HG02623 (cell line): ENCODE results near the gene TNKS2.
"Not testable (repeated sequence)": the region's sequence is repeated elsewhere in the genome, so short reads cannot be mapped to it uniquely, and the experiment has no call there.

ENCODE experiments used
- ATAC-seq: cut with Tn5 transposase; IDR thresholded peaks from one replicate; pipeline ENCODE4 v1.9.1; 2021; ENCODE audit warnings: moderate library complexity; ENCODE audit not compliant: unreplicated experiment

TNKS2 gene

GRCh38 chr10:91864744-91865143 lies 66.5 kb downstream of the TNKS2 start:
- ATAC-seq: no peak

GRCh38 chr10:91865562-91866081 lies 67.4 kb downstream of the TNKS2 start:
- no peak for ATAC-seq

GRCh38 chr10:91875156-91875555 lies 76.9 kb downstream of the TNKS2 start:
- ATAC-seq: no peak

GRCh38 chr10:91875779-91876178 lies 77.6 kb downstream of the TNKS2 start:
- ATAC-seq: no peak

GRCh38 chr10:91879515-91880170 lies 81.4 kb downstream of the TNKS2 start:
- no peak for ATAC-seq

GRCh38 chr10:91880310-91880709 lies 82.1 kb downstream of the TNKS2 start:
- no peak for ATAC-seq

- no peak for ATAC-seq
Measured at GRCh38 chr10:91883549-91884444, 85.6 kb downstream of the TNKS2 start.

GRCh38 chr10:91884536-91884935 lies 86.3 kb downstream of the TNKS2 start:
- no peak for ATAC-seq

GRCh38 chr10:91885362-91886079 lies 87.3 kb downstream of the TNKS2 start:
- no peak for ATAC-seq

GRCh38 chr10:91886954-91887271 lies 88.7 kb downstream of the TNKS2 start:
- no peak for ATAC-seq

- ATAC-seq: no peak
Measured at GRCh38 chr10:91887272-91888076, 89.2 kb downstream of the TNKS2 start.

- ATAC-seq: no peak
Measured at GRCh38 chr10:91891125-91892001, 93.1 kb downstream of the TNKS2 start.

- no peak for ATAC-seq
Measured at GRCh38 chr10:91893051-91893450, 94.8 kb downstream of the TNKS2 start.

- not testable (repeated sequence) for ATAC-seq
Measured at GRCh38 chr10:91894261-91894685, 96.0 kb downstream of the TNKS2 start.

GRCh38 chr10:91896212-91896756 lies 98.1 kb downstream of the TNKS2 start:
- no peak for ATAC-seq

GRCh38 chr10:91897421-91897820 lies 99.2 kb downstream of the TNKS2 start:
- no peak for ATAC-seq

GRCh38 chr10:91901784-91902677 lies 103.8 kb downstream of the TNKS2 start:
- ATAC-seq: no peak

- ATAC-seq: no peak
Measured at GRCh38 chr10:91907033-91907594, 108.9 kb downstream of the TNKS2 start.
